HG02943 (cell line): ENCODE data around the gene MORC4.
"Not testable (repeated sequence)": the region's sequence is repeated elsewhere in the genome, so short reads cannot be mapped to it uniquely, and the experiment has no call there.

Source experiments
- ATAC-seq: cut with Tn5 transposase; IDR thresholded peaks from one replicate; pipeline ENCODE4 v1.9.1; 2021; ENCODE audit warnings: mild to moderate bottlenecking, low read depth, moderate library complexity; ENCODE audit not compliant: unreplicated experiment

MORC4 gene

GRCh38 chrX:107000013-107000515 lies at the start of gene MORC4:
MORC4 (minus strand) TSS chrX:107000212; CDS start chrX:106999969, 243 bp downstream.
- ATAC-seq = no peak

GRCh38 chrX:107047622-107048021 lies 47.6 kb upstream of the MORC4 start:
- no peak for ATAC-seq

GRCh38 chrX:107029752-107030151 lies 29.7 kb upstream of the MORC4 start:
- no peak for ATAC-seq

GRCh38 chrX:107025545-107025944 lies 25.5 kb upstream of the MORC4 start:
- ATAC-seq = no peak

GRCh38 chrX:107014936-107015335 lies 14.9 kb upstream of the MORC4 start:
- ATAC-seq = no peak

- ATAC-seq = no peak
Observed at GRCh38 chrX:107008034-107008433, 8.0 kb upstream of the MORC4 start.

GRCh38 chrX:106999002-106999975 lies 723 bp downstream of the MORC4 start:
- no peak for ATAC-seq

GRCh38 chrX:106997611-106998010 lies 2.4 kb downstream of the MORC4 start:
- no peak for ATAC-seq

GRCh38 chrX:106995678-106996077 lies 4.3 kb downstream of the MORC4 start:
- ATAC-seq = no peak

- ATAC-seq = no peak
Observed at GRCh38 chrX:106987488-106987887, 12.5 kb downstream of the MORC4 start.

GRCh38 chrX:106980952-106981626 lies 18.9 kb downstream of the MORC4 start:
- ATAC-seq = no peak

- ATAC-seq = no peak
Observed at GRCh38 chrX:106976416-106976815, 23.6 kb downstream of the MORC4 start.

- no peak for ATAC-seq
Observed at GRCh38 chrX:106973433-106974149, 26.4 kb downstream of the MORC4 start.

GRCh38 chrX:106972896-106973295 lies 27.1 kb downstream of the MORC4 start:
- no peak for ATAC-seq

- ATAC-seq = not testable (repeated sequence)
Observed at GRCh38 chrX:106966547-106966946, 33.5 kb downstream of the MORC4 start.

GRCh38 chrX:106964290-106964689 lies 35.7 kb downstream of the MORC4 start:
- no peak for ATAC-seq

- ATAC-seq = no peak
Observed at GRCh38 chrX:106963111-106963510, 36.9 kb downstream of the MORC4 start.

GRCh38 chrX:106959901-106960300 lies 40.1 kb downstream of the MORC4 start:
- no peak for ATAC-seq

GRCh38 chrX:106957856-106958255 lies 42.2 kb downstream of the MORC4 start:
- no peak for ATAC-seq

- ATAC-seq = no peak
Observed at GRCh38 chrX:106955004-106955772, 44.8 kb downstream of the MORC4 start.
